PFSK-1 (cell line): Measurements from ENCODE around the gene MRTFB.

Experiments
- FOXP2 ChIP-seq: optimal IDR thresholded peaks from 2 replicates; pipeline ENCODE3; 2011; ENCODE audit warnings: borderline replicate concordance, control low read depth, inconsistent platforms; ENCODE audit not compliant: insufficient read depth; ENCODE audit errors: extremely low read length, extremely low read depth
- POLR2AphosphoS5 ChIP-seq: IDR thresholded peaks from 2 replicates; pipeline ENCODE4 v1.6.1; 2012; ENCODE audit warnings: low read depth, mild to moderate bottlenecking, control low read depth, low read length, moderate library complexity
- SIN3A ChIP-seq: IDR thresholded peaks from 2 replicates; pipeline ENCODE4 v1.6.1; 2012; ENCODE audit warnings: mild to moderate bottlenecking, low read length, moderate library complexity, borderline replicate concordance; ENCODE audit not compliant: insufficient read depth
- TAF1 ChIP-seq: IDR thresholded peaks from 2 replicates; pipeline ENCODE4 v1.6.1; 2012; ENCODE audit warnings: low read length, control low read depth, borderline replicate concordance; ENCODE audit not compliant: insufficient read depth
- TF ChIP-seq, protein P1 (sequence below), 2 experiments: IDR thresholded peaks; 2 replicates each; pipeline versions ENCODE4 v1.6.1 to v1.8.0; 2011 to 2012; ENCODE audit warnings: low read depth in 2 of 2, low read length in 2 of 2, control low read depth in 1 of 2, inconsistent platforms in 1 of 2, mild to moderate bottlenecking in 1 of 2, moderate library complexity in 1 of 2; ENCODE audit not compliant: insufficient read depth in 1 of 2

MRTFB gene

DNA sequence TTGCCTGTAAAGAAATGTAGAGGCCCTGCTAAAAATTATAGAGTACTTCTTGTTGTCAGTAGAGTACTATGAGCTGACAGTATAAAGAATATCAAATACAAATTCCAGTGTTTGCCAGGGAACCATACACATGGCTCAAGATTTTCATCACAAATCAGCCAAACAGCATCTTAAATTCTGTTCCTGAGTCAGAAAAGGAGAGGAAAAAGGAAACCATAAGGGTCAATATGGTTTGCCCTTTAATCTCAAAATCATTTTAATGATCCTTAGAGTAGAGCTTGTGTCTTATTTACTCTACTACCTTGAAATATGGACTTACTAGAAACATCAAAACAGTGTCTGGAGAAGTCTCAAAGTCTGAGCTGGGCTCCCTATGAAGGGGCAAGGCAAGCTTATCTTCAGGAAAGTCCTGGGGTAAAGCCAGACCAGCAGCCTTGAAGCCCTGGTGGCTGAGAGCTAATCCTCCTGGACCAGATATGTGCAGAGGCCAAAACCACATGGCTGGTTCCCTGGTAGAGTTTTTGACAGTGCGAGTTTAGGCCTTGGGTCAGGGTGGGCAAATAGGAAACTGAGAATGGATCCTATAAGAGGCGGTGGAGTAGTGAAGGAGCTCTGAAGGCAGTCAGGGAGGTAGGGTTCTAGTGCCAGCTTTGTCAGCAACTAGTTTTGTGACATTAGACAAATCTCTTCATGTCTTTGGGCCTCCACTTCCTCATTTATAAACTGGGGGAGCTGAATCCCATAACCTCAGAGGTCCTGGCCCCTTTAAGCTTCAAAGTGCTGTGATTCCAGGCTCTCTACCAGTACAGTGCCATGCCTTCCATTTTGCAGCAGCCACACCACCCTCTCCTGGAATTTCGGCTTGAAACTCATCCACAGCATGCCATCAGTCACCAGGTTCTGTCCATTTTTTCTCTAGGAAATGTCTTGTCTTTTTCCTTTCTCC is 38.9 kb downstream of the MRTFB start:
- TF ChIP-seq, protein P1, sequence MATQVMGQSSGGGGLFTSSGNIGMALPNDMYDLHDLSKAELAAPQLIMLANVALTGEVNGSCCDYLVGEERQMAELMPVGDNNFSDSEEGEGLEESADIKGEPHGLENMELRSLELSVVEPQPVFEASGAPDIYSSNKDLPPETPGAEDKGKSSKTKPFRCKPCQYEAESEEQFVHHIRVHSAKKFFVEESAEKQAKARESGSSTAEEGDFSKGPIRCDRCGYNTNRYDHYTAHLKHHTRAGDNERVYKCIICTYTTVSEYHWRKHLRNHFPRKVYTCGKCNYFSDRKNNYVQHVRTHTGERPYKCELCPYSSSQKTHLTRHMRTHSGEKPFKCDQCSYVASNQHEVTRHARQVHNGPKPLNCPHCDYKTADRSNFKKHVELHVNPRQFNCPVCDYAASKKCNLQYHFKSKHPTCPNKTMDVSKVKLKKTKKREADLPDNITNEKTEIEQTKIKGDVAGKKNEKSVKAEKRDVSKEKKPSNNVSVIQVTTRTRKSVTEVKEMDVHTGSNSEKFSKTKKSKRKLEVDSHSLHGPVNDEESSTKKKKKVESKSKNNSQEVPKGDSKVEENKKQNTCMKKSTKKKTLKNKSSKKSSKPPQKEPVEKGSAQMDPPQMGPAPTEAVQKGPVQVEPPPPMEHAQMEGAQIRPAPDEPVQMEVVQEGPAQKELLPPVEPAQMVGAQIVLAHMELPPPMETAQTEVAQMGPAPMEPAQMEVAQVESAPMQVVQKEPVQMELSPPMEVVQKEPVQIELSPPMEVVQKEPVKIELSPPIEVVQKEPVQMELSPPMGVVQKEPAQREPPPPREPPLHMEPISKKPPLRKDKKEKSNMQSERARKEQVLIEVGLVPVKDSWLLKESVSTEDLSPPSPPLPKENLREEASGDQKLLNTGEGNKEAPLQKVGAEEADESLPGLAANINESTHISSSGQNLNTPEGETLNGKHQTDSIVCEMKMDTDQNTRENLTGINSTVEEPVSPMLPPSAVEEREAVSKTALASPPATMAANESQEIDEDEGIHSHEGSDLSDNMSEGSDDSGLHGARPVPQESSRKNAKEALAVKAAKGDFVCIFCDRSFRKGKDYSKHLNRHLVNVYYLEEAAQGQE (IDR thresholded peaks at IDR 0.05; ENCODE audit: insufficient read depth in 1 of 2, low read depth in 2 of 2, low read length in 2 of 2), result no peak
- no peak for TF ChIP-seq FOXP2
- no peak for TF ChIP-seq SIN3A
- no peak for TF ChIP-seq TAF1
- TF ChIP-seq POLR2AphosphoS5, result no peak

DNA sequence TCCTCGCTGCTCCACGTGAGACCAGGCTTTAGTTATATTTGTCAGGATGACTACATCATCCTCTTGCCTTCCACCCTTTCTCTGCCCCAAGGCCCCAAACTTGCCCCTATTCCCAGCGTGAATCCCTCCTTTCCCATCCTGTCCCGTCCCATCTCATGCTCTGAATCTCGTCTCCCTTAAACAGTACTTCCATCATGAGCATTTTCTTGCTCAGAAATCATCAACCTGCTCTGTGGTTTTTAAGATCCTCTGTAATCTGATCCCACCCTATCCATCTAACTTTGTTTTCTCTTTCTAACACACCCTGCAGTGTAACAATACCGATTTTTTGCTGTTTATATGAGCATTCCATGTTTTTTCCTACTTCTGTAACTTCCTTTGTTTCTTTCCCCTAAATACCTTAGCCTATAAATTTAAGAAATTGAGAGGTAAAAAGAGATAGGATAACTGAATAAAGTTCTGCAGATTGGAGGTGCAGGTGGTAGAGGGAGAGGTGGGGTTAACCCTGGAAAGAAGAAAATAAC is 39.7 kb downstream of the MRTFB start:
- no peak for TF ChIP-seq FOXP2

DNA sequence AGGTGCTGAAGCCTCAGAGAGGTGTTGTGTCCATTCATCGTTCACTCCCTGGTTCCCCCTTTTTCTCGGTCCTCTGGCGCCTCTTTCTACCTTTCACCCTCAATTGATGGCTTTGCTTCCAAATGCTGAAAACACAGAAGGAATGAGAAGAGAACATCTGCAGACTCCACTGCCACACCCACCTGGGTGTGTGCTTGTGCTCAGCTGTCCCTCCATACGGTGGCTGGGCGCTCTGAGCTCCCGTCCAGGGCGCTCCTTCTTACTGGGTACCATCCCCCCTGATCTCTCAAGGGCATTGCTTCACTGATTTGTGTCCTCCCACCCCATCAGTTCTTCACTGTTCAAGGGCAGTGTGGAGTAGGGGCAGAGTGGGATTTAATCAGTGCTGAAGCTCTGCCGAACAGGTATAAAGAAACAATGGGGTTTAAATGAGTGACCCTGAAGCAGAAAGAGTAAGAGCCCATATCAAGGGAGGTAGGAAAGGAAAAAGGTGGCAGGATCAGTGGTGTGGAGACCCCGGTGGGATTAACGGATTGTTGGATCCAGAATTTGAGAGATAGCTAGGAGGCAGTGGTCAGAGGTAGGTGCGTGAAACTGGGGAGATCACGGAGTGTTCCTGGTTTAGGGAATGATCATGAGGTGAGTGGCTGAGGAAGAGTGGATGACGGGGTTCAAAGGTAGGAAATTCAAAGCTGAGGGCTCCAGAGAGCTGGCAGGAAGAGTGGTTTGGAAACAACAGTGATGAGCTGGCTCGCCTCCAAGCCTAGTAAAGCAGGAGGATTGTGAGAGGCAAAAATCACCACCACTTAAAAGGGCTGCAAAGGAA is 40.8 kb downstream of the MRTFB start:
- no peak for TF ChIP-seq SIN3A
- TF ChIP-seq, protein P1 (IDR thresholded peaks at IDR 0.05; ENCODE audit: insufficient read depth in 1 of 2, low read depth in 2 of 2, low read length in 2 of 2), result no peak

DNA sequence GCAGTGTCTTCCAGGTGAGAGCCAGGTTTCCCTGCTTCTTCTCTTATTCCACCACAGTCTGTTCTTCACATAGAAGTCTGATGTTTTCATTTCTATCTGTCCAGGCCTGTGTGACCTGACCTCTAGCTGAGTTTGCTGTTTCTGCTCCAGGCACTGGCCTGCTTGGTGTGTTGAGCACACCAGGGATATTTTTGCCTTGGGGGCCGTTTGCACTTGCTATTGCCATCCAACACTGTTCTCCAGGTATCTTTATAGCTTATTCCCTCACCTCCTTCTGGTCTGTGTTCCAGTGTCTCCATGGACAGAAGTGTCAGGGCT is 41.4 kb downstream of the MRTFB start:
- TF ChIP-seq FOXP2 (no peak), POLR2AphosphoS5 (no peak), TAF1 (no peak), SIN3A (no peak)
- TF ChIP-seq, protein P1 (IDR thresholded peaks at IDR 0.05; ENCODE audit: insufficient read depth in 1 of 2, low read depth in 2 of 2, low read length in 2 of 2), result no peak

DNA sequence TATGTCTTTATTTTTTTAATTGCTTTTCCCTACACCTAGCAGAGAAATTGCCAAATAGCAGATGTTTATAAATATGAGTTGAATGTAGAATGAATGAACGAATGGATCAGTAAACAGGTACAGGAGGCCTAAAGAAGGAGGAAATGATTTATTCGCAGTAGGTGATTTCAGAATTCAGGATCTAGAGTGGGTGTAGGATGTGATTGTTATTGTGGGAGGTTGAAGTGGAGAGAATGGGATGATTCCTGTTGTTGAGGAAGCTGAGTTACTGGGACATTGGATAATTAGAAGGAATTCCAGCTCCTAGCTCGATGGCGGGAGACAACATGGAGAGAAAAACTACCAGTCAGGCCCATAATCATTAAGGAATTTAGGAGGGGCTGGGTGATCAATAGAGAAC is 42.2 kb downstream of the MRTFB start:
- TF ChIP-seq SIN3A (no peak), FOXP2 (no peak), POLR2AphosphoS5 (no peak), TAF1 (no peak)
- TF ChIP-seq, protein P1 (IDR thresholded peaks at IDR 0.05; ENCODE audit: insufficient read depth in 1 of 2, low read depth in 2 of 2, low read length in 2 of 2), result no peak
